Activated CD4-positive, CD25-positive, alpha-beta regulatory T cell treated with anti-CD3 and anti-CD28 coated beads, Interleukin-2, amount 50 U/mL, for 72 hours (primary cell): ENCODE results near the gene MPPED1.

Experiments used
- DNase-seq: peaks from one replicate; pipeline ENCODE4 v3.0.0; 2021

The MPPED1 gene

DNA sequence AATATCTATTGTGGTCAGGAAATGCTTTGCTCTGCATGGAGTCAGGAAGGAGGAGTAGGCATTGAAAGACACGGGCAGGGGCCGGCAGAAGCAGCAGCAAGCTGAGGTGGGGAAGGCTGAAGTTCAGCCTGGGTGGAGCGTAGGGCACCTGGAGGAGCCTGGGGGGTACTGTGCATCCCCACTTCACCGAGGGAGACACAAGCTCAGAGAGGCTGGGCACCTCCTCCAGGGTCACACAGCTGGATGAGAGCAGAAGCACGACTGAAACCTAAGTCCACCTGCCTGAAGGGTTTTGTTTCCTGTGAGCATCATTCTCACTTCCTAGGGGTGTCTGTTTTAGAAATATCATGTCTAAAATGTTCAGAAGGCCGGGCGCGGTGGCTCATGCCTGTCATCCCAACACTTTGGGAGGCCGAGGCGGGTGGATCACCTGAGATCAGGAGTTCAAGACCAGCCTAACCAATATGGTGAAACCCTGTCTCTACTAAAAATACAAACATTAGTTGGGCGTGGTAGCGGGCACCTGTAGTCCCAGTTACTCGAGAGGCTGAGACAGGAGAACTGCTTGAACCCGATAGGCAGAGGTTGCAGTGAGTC, 138.3 kb downstream of the MPPED1 start:
- no peak for DNase-seq

DNA sequence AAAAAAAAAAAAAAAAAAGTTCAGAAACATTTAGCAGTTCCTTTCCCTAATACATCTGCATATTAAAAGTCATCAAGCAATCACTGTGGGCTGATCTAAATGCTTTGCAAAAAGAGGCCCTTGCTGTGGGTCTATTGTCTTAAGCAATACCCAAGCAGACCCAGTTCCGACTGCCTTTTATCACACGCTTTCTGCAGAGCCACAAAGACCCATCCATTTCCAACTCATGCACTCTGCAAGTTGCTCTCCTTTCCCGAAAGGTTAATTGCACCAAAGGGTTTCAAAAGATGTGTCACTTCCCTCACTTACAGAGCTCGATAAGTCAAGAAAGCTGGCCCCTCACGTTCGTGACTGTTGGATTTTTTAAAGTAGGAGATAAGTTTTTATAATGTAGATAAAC, 138.9 kb downstream of the MPPED1 start:
- DNase-seq = no peak

DNA sequence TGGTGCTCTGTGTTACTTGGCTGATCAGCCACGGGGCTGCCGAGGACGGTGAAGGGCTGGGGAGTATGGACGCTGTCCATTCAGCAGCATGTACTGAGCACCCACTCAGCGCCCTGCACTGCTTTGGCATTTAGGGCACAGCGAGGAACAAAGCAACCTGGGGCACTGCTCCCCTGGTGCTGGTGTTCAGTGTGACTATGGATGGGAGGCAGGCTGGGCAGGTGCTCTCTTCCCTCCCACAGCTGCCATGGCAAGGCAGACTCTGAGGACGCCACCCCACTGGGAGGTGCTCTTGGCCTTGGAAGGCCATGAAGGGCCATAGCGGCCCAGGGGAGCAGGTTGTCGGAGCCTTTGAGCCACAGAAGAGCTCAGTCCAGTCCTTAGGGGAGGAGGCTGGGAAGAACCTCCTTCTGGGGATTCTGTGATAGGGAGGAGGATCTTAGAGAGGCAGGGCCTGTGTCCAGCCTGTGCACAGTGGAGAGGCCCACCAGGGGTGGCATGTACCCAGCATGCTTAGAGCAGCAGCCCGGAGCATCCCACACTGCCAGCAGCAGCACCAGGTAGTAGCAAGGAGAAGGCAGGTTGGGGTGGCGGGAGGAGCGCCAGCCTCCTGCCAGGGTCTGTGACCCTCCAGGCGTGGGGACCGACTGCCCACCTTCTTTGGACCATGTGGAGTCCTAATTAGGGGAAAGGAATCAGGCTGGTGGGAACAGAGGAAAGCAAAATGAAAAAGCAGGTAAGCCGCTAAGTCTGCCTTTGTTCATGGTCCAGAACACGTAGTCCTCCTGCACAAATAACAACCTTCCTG, 141.8 kb downstream of the MPPED1 start:
- no peak for DNase-seq

DNA sequence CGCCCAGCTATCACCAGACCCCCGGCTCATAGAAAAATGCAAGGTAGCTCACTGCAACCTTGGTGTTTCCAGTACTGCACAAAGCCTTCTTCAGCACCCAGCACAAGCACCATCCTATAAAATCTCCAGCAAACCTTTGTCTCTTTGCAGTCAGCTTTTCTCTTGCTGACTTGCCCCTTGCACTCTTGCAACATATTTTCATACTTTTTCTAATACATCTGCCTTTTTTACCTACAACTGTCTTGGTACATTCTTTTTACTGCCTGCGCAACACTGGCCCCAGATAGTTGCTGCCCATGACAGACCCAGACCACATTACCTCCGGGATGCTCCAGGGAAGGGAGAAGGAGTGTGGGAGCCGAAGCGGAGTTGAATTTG, 142.4 kb downstream of the MPPED1 start:
- no peak for DNase-seq

DNA sequence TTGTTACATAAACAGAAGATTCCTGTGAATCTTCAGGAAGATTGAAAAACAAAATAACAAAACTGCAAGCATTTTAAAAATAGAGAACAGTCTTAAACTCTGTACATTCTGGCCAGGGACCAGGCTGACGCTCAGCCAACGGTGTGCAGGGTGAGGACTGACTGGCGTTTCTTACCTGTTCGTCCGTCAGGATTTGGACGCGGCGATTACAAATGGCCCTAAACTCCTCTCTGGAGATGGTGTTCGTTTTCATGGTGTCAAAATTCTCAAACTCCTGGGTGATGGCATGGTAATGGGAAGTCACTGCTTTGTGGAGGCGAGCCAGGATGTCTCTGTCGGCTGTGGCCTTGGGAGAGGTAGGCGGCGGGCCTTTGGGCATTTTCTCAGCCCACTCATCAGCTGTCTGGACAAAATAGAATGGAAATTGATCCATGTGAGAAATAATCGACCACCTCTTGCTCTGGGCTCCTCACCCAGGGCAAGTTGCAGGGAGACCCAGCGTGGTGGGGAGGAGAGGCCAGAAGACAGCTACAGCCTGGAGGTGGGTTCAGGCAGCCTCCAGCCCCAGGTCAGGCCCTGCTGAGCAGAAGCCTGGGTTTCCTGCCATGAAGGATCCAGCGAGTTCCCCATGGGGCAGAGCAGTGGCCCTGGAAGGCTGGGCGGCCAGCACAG, 143.0 kb downstream of the MPPED1 start:
- no peak for DNase-seq

DNA sequence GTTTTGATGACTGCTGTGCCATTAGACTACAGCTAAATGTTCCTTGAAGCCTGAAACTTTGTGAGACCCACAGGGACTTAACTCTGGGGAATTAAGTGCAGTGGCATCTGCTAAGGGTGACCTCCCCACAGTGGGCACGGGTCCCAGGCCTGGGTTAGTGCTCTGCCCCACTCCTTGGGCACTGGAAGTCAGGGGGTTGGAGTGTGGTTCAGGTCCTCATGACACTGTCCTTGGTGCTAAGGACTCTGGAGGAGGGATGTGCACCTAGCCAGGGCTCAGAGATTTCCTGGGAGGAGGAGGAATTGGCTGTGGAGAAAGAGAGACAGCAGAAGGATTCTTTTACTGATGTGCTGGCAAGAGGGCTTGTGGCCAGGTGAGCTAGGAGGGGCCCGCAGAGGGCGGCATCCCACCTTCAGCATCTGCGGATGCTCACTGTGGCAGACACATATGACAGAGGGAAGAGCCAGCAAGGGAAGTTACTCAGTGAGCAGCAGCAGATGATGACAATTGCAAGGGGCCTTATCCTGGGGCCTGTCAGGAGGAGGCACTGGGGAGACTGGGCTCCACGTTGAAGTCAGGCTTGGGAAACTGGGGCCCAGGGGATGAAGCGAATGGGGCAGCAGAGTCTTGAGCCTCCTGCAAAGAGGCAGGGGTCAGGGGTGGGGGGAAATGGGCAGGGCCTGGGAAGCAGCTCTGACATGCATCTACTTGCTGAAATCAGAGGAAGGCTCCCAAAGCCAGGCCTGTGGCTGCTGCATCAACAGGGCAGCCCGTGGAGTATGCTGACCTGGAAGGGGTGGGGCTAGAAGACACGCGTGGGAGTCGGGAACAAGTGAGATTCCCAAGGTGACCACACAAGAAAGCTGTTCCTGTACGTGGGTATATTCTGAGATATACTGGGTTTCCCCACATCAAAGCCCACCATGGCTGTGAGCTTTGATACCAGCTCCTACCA, 144.0 kb downstream of the MPPED1 start:
- no peak for DNase-seq
